ENCODE results near the gene B4GALT2.
A peak's percentile ranks its signal among the peaks of the same experiment; 100 is the strongest.

Gene B4GALT2

GRCh38 chr1:43947061-43947873, 31.7 kb upstream of the B4GALT2 start:
- no peak for DNase-seq

- no peak for DNase-seq
Measured at GRCh38 chr1:43947874-43948437, 31.1 kb upstream of the B4GALT2 start.

GRCh38 chr1:43949678-43950077, 29.3 kb upstream of the B4GALT2 start:
- no peak for DNase-seq

- DNase-seq = no peak
Measured at GRCh38 chr1:43951021-43951985, 27.7 kb upstream of the B4GALT2 start.

- DNase-seq = no peak
Measured at GRCh38 chr1:43952731-43953346, 26.2 kb upstream of the B4GALT2 start.

- DNase-seq = no peak
Measured at GRCh38 chr1:43953361-43953760, 25.6 kb upstream of the B4GALT2 start.

GRCh38 chr1:43954036-43954435, 25.0 kb upstream of the B4GALT2 start:
- no peak for DNase-seq

- no peak for DNase-seq
Measured at GRCh38 chr1:43956234-43956633, 22.8 kb upstream of the B4GALT2 start.

GRCh38 chr1:43957407-43958040, 21.5 kb upstream of the B4GALT2 start:
- DNase-seq = no peak

- no peak for DNase-seq
Measured at GRCh38 chr1:43958351-43959255, 20.4 kb upstream of the B4GALT2 start.

GRCh38 chr1:43960798-43961197, 18.2 kb upstream of the B4GALT2 start:
- no peak for DNase-seq

GRCh38 chr1:43961692-43962091, 17.3 kb upstream of the B4GALT2 start:
- DNase-seq = no peak

- DNase-seq = no peak
Measured at GRCh38 chr1:43962324-43962723, 16.7 kb upstream of the B4GALT2 start.

- DNase-seq = no peak
Measured at GRCh38 chr1:43963006-43963405, 16.0 kb upstream of the B4GALT2 start.

- no peak for DNase-seq
Measured at GRCh38 chr1:43963890-43964289, 15.1 kb upstream of the B4GALT2 start.

GRCh38 chr1:43965316-43965715, 13.7 kb upstream of the B4GALT2 start:
- no peak for DNase-seq

GRCh38 chr1:43968348-43968948, 10.6 kb upstream of the B4GALT2 start:
- no peak for DNase-seq

GRCh38 chr1:43969416-43969745, 9.6 kb upstream of the B4GALT2 start:
- no peak for DNase-seq

GRCh38 chr1:43969746-43970466, 9.1 kb upstream of the B4GALT2 start, which contains the start of gene DPH2:
DPH2 (plus strand) TSS chr1:43970010; CDS start chr1:43970176, 166 bp downstream.
- peak; percentile 93 for DNase-seq

GRCh38 chr1:43970502-43970901, 8.5 kb upstream of the B4GALT2 start:
- no peak for DNase-seq

Measured in 8988T (cell line).